B cell (primary cell): ENCODE results near the gene HSPA12B. TPM values are rescaled to one million over a fixed set of nuclear protein-coding genes. Genes with fewer than 3 reads are reported as not detected.
A peak's percentile ranks its signal among the peaks of the same experiment; 100 is the strongest.

ENCODE experiments used
- ATAC-seq: fragments of 200-7000 bp; cut with Tn5 transposase; one replicate; pipeline ENCODE4 v1.10.0; 2021; ENCODE audit warnings: low read depth, mild to moderate bottlenecking, moderate number of reproducible peaks, moderate library complexity
- CTCF ChIA-PET: fragments of 350-600 bp; sonication (Branson Sonifier 250); formaldehyde crosslinking; loops from one replicate; lab custom pipeline; 2021; ENCODE audit warnings: antibody characterized with exemption, inconsistent platforms; lab: Charles Lee
- POLR2A ChIA-PET: fragments of 350-600 bp; sonication (Branson Sonifier 250); formaldehyde crosslinking; loops from one replicate; lab custom pipeline; 2021; ENCODE audit warnings: antibody characterized with exemption; lab: Charles Lee
- DNase-seq: peaks from one replicate; pipeline ENCODE4 v3.0.0; 2013
- H2AFZ ChIP-seq: 2 replicates; pipeline ENCODE4 v1.6.1; 2012; ENCODE audit warnings: mild to moderate bottlenecking, low read depth, low read length; ENCODE audit not compliant: insufficient read depth, poor library complexity, severe bottlenecking
- H3K27ac ChIP-seq, 2 donors: 1 replicate in 1 of 2; 2 replicates in 1 of 2; pipeline ENCODE4 v1.5.1; 2012 to 2013; ENCODE audit warnings: low read length in 2 of 2, mild to moderate bottlenecking in 2 of 2, moderate library complexity in 1 of 2
- H3K27me3 ChIP-seq, 4 experiments: fragments of 200-600 bp in 1 of 4; sonication (generic) in 1 of 4; replicated peaks in 1 of 4; 1 replicate in 2 of 4; 2 replicates in 2 of 4; pipeline versions ENCODE4 v1.6.1 to v1.7.0; 2013 to 2016; ENCODE audit warnings: low read length in 3 of 4, mild to moderate bottlenecking in 2 of 4, mixed read lengths in 1 of 4, moderate library complexity in 1 of 4; ENCODE audit not compliant: insufficient read depth in 4 of 4, control insufficient read depth in 3 of 4; ENCODE audit errors: control extremely low read depth in 1 of 4
- H3K36me3 ChIP-seq, 2 experiments: replicated peaks in 1 of 2; 1 replicate in 1 of 2; 2 replicates in 1 of 2; pipeline versions ENCODE4 v1.6.1 to v1.7.1; 2013; ENCODE audit warnings: low read length in 1 of 2; ENCODE audit not compliant: insufficient read depth in 2 of 2, control insufficient read depth in 1 of 2; ENCODE audit errors: control extremely low read depth in 1 of 2, extremely low read depth in 1 of 2
- H3K4me1 ChIP-seq, 2 donors: fragments of 200-600 bp in 1 of 2; sonication (generic) in 1 of 2; 1 replicate in 1 of 2; 2 replicates in 1 of 2; pipeline versions ENCODE4 v1.5.1 to v1.6.1; 2013 to 2017; ENCODE audit warnings: low read length in 2 of 2; ENCODE audit not compliant: control insufficient read depth in 2 of 2, insufficient read depth in 2 of 2
- H3K4me2 ChIP-seq: replicated peaks from 2 replicates; pipeline ENCODE3; 2012; ENCODE audit warnings: mild to moderate bottlenecking, low read depth, low read length; ENCODE audit not compliant: poor library complexity, severe bottlenecking
- H3K4me3 ChIP-seq, 5 experiments: fragments of 200-600 bp in 1 of 5; sonication (generic) in 1 of 5; 1 replicate in 3 of 5; 2 replicates in 2 of 5; pipeline versions ENCODE4 v1.5.1 to v1.7.0; 2011 to 2016; ENCODE audit warnings: low read length in 4 of 5, mild to moderate bottlenecking in 4 of 5, low read depth in 2 of 5, control low read depth in 1 of 5, moderate library complexity in 1 of 5; ENCODE audit not compliant: insufficient read depth in 1 of 5; ENCODE audit errors: control extremely low read depth in 1 of 5, extremely low read depth in 1 of 5
- H3K79me2 ChIP-seq: fragments of 200-600 bp; sonication (generic); one replicate; pipeline ENCODE4 v1.6.0; 2016; ENCODE audit warnings: low read length; ENCODE audit not compliant: control insufficient read depth, insufficient read depth
- H3K9ac ChIP-seq: fragments of 200-600 bp; sonication (generic); 2 replicates; pipeline ENCODE4 v1.6.1; 2017; ENCODE audit warnings: mild to moderate bottlenecking, low read length, moderate library complexity
- H3K9me3 ChIP-seq, 3 donors: one replicate each; pipeline versions ENCODE4 v1.6.1 to v1.7.1; 2013; ENCODE audit warnings: low read length in 2 of 3; ENCODE audit not compliant: control insufficient read depth in 2 of 3, insufficient read depth in 1 of 3; ENCODE audit errors: control extremely low read depth in 1 of 3
- H4K20me1 ChIP-seq: 2 replicates; pipeline ENCODE4 v1.6.0; 2012; ENCODE audit warnings: mild to moderate bottlenecking, low read length; ENCODE audit not compliant: insufficient read depth, control insufficient read depth, poor library complexity, severe bottlenecking
- H3K27ac Mint-ChIP-seq: one replicate; pipeline ENCODE4 v1.8.0; 2021; ENCODE audit warnings: mixed read lengths
- H3K27me3 Mint-ChIP-seq: one replicate; pipeline ENCODE4 v1.8.0; 2021; ENCODE audit warnings: mixed read lengths
- H3K4me1 Mint-ChIP-seq: one replicate; pipeline ENCODE4 v1.8.0; 2021; ENCODE audit warnings: mixed read lengths
- H3K4me3 Mint-ChIP-seq: one replicate; pipeline ENCODE4 v1.8.0; 2021; ENCODE audit warnings: mixed read lengths
- H3K9me3 Mint-ChIP-seq: one replicate; pipeline ENCODE4 v1.8.0; 2022; ENCODE audit warnings: mixed read lengths; ENCODE audit not compliant: insufficient read depth
- EZH2 ChIP-seq: IDR thresholded peaks from 2 replicates; pipeline ENCODE4 v1.6.1; 2012; ENCODE audit warnings: borderline replicate concordance, low read depth, mild to moderate bottlenecking, moderate library complexity, low read length; ENCODE audit not compliant: insufficient read depth, poor library complexity, severe bottlenecking
- WGBS: methylation state at CpG from one replicate; pipeline ENCODE4 v1.1.5; 2013; ENCODE audit warnings: missing lambda C conversion rate; ENCODE audit not compliant: insufficient coverage; 5-methylcytosine and 5-hydroxymethylcytosine counted together
- intact Hi-C: fragments of 100-400 bp; cut with micrococcal nuclease; formaldehyde crosslinking; loops from one replicate; pipeline ENCODE4 v1.10.0; 2022
- polyA plus RNA-seq: library from polyadenylated mRNA; depleted of rRNA; stranded (reverse); fragments of >200 nt; gene quantifications from 2 replicates; pipeline ENCODE4 v1.2.3, GENCODE V29; 2012
- total RNA-seq, 2 donors: library from RNA; stranded (reverse); fragments of 120-200 nt in 1 of 2; gene quantifications; 1 replicate in 1 of 2; 2 replicates in 1 of 2; pipeline versions ENCODE4 v1.2.3 to v1.2.4, GENCODE V29; 2013 to 2022
- TF ChIP-seq, protein P1 (sequence below): fragments of 200-600 bp; IDR thresholded peaks from one replicate; pipeline ENCODE4 v1.8.0; 2022; ENCODE audit warnings: antibody characterized with exemption, mild to moderate bottlenecking

Gene HSPA12B
- total and polyA plus RNA-seq, 2 donors (not counting 1 experiment from before 2014, with no cell fraction given) = not detected

DNA sequence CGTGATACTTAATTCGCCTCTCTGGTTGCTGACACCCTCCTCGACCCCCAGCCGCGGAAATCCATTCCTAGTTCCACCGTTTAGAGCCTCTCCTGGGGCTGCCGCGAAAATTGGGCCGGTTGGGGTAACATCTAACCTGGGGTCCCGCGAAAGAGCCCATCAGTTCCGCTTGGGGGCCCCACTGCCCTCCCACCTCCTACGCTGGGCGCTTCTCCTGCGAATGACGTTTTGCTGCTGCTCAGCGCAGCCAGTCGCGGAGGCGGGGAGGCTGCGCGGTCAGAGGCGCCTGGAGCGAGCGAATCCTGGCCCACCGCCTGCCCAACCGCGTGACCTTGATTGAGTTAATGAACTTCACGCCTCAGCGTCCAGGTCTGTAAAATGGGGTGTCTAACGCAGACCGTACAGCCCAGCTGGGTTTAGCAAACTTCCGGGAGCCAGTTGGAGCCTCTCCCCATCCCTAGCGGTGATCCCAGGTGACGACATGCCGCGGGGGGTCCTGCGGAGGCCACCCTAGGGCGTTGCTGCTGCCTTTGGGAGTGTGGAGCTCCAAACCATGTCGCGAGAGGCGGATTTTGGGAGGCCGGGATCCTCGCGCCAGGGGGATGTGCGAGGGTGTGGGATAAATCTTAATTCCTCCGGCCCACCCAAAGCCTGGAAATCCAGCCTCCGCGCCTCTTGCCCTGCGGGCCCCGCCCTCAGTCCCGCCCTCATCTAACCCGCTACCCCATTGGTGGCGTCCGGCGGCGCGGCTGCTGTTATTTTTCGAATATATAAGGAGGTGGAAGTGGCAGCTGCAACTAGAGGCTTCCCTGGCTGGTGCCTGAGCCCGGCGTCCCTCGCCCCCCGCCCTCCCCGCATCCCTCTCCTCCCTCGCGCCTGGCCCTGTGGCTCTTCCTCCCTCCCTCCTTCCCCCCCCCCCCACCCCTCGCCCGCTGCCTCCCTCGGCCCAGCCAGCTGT, 63.3 kb downstream of the HSPA12B start, which contains the start of gene CDC25B:
Gene CDC25B (plus strand): TSS at position 800 of the 958 bp plus-strand sequence. CDS start 222 bp downstream, outside the sequence.
- peak; percentile 76 for ATAC-seq
- peak within 1 kb of the TSS; percentile 96 for H3K9ac ChIP-seq
- intact Hi-C loops = loop anchor here (1.0 to 2.0 kb wide), 6 partner anchors 8 to 93 kb away; partner anchors contain the start of genes ADISSP, AP5S1, MAVS and PANK2
- no peaks in the 10 kb centered on the region for H3K27me3 Mint-ChIP-seq
- peaks cover 49% of the 10 kb centered on the region for H3K4me1 Mint-ChIP-seq
- H3K79me2 ChIP-seq = peaks cover 17% of the 10 kb centered on the region
- H2AFZ ChIP-seq = peak within 1 kb of the TSS; percentile 96
- ChIA-PET CTCF (interaction anchor here (0.9 to 1.8 kb wide), 3 partner anchors 9 to 24 kb away, joined by 3 to 8 read pairs (median 7); partner anchors contain the start of genes AP5S1 and CENPB), POLR2A (interaction anchor here (0.6 to 1.9 kb wide), 8 partner anchors 9 to 180 kb away, joined by 3 to 16 read pairs (median 7); partner anchors contain the start of genes ADISSP, AP5S1 and CENPB)
- H3K9me3 ChIP-seq = no peaks in the 10 kb centered on the region
- 2% methylated on average over 43 of the region's 69 CpGs for WGBS
- peaks cover 0 to 7% of the 10 kb centered on the region in 2 experiments for H3K36me3 ChIP-seq
- no peaks in the 10 kb centered on the region for H3K27me3 ChIP-seq
- H3K27ac ChIP-seq = peak within 1 kb of the TSS; percentile 93 to 97
- H3K4me3 Mint-ChIP-seq = peak within 1 kb of the TSS; percentile 97
- peak within 1 kb of the TSS; percentile 99 for H3K4me2 ChIP-seq
- H3K9me3 Mint-ChIP-seq = no peaks in the 10 kb centered on the region
- H3K4me1 ChIP-seq = peaks cover 47 to 52% of the 10 kb centered on the region in 2 donors
- peak within 1 kb of the TSS; percentile 98 for H3K27ac Mint-ChIP-seq
- H3K4me3 ChIP-seq = peak within 1 kb of the TSS; percentile 64 to 100 (median 90)
- no peak for TF ChIP-seq EZH2
- TF ChIP-seq, protein P1, sequence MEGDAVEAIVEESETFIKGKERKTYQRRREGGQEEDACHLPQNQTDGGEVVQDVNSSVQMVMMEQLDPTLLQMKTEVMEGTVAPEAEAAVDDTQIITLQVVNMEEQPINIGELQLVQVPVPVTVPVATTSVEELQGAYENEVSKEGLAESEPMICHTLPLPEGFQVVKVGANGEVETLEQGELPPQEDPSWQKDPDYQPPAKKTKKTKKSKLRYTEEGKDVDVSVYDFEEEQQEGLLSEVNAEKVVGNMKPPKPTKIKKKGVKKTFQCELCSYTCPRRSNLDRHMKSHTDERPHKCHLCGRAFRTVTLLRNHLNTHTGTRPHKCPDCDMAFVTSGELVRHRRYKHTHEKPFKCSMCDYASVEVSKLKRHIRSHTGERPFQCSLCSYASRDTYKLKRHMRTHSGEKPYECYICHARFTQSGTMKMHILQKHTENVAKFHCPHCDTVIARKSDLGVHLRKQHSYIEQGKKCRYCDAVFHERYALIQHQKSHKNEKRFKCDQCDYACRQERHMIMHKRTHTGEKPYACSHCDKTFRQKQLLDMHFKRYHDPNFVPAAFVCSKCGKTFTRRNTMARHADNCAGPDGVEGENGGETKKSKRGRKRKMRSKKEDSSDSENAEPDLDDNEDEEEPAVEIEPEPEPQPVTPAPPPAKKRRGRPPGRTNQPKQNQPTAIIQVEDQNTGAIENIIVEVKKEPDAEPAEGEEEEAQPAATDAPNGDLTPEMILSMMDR = peak; percentile 39
- H4K20me1 ChIP-seq = peaks cover 4% of the 10 kb centered on the region
- DNase-seq = peak; percentile 89
